GM18499 (cell line): ENCODE data around the gene SPINK9.
A peak's percentile ranks its signal among the peaks of the same experiment; 100 is the strongest.

Source experiments
- ATAC-seq: cut with Tn5 transposase; IDR thresholded peaks from one replicate; pipeline ENCODE4 v1.9.1; 2021; ENCODE audit warnings: moderate number of reproducible peaks; ENCODE audit not compliant: insufficient read depth, unreplicated experiment

The SPINK9 gene

GRCh38 chr5:148353634-148354033, 18.3 kb downstream of the SPINK9 start:
- ATAC-seq, result no peak

GRCh38 chr5:148364343-148364742, 29.0 kb downstream of the SPINK9 start:
- ATAC-seq, result no peak

- ATAC-seq, result no peak
These were observed 32.9 kb downstream of the SPINK9 start for GRCh38 chr5:148368299-148368698.

- ATAC-seq, result no peak
These were observed 36.9 kb downstream of the SPINK9 start for GRCh38 chr5:148372166-148372725.

DNA sequence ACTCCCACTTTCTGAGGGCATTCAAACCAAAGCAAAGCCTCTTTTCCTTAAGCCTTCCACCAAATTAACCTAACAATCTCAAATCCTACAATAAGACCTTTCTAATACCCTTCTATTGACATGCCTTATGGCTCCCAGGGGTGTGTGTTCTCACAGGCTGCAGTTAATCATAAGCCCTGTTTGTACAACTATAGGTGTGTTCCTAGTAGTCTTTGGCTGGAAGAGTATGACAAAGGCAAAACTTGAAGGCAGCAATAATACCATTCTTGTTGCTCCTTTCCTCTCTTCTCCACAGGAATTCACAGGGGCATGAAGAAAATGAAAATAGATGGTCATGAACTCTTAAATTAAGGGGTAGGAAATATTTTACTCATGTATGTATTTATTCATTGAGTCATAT, 37.5 kb downstream of the SPINK9 start:
- no peak for ATAC-seq

GRCh38 chr5:148374690-148375360, 39.5 kb downstream of the SPINK9 start:
- ATAC-seq, result peak; percentile 77

DNA sequence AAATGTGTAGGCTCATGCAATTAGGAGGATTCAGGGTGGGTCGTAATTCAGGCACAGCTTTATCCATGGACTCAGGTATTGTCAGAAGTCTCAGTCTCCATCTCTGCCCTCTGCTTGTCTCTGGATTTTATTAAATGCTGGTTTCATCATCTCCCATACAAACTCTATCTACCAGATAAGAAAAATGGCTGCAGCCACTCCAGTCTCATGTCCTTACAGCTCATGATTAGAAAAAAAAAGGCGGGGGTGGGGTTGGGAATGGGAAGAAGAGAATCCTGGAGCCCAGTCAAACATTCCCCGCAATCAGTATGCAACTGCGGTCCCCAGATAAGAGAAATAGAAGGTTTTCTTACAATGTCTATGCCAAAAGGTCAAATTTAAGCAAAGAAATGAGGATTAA, 40.8 kb downstream of the SPINK9 start:
- no peak for ATAC-seq

DNA sequence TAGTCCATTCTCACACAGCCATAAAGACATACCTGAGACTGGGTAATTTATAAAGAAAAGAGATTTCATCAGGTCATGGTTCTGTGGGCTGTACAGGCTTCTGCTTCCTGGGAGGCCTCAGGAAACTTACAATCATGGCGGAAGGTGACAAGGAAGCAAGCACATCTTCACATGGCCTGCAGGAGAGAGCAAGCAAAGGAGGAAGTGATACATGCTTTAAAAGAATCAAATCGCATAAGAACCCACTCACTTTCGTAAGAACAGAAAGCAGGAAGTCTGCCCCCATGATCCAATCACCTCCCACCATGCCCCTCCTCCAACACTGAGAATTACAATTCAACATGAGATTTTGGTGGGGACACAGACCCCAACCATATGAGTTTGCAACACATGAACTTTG, 43.3 kb downstream of the SPINK9 start:
- ATAC-seq, result no peak

DNA sequence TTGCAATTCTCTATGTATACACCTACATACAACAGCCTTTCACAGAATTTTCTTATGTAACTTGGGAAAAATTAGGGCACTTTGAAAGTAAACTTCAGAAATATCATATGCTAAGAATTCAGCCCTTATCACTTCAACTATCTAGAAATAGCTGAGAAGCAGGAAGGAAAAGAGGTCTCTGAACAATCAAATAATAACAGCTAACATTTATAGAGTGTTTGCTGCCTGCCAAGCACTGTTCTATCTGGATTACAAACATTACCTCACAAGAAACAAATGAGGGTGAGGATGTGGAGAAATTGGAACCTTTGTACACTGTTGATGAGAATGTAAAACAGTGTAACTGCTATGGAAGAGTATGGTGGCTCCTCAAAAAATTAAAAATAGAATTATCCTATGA, 44.0 kb downstream of the SPINK9 start:
- no peak for ATAC-seq

GRCh38 chr5:148381906-148382305, 46.5 kb downstream of the SPINK9 start:
- ATAC-seq, result no peak

DNA sequence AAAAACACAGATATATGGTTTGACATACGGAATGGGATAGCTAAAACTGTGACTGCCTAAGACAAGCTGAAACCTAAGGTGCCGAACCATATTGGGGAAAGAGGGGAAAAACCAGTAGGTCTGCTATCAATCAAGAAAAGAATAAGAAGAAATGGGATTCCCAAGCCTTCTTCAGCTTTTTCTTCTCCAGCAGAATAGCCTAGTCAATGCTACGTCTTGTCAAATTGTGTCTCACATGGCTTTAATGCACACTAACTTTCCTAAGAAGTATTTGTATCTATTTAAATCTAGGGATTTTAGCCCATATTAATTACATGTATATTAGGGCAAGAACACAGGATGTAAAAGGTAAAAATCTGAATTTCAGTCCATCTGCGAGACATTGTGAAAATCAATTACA, 47.6 kb downstream of the SPINK9 start:
- ATAC-seq, result no peak

DNA sequence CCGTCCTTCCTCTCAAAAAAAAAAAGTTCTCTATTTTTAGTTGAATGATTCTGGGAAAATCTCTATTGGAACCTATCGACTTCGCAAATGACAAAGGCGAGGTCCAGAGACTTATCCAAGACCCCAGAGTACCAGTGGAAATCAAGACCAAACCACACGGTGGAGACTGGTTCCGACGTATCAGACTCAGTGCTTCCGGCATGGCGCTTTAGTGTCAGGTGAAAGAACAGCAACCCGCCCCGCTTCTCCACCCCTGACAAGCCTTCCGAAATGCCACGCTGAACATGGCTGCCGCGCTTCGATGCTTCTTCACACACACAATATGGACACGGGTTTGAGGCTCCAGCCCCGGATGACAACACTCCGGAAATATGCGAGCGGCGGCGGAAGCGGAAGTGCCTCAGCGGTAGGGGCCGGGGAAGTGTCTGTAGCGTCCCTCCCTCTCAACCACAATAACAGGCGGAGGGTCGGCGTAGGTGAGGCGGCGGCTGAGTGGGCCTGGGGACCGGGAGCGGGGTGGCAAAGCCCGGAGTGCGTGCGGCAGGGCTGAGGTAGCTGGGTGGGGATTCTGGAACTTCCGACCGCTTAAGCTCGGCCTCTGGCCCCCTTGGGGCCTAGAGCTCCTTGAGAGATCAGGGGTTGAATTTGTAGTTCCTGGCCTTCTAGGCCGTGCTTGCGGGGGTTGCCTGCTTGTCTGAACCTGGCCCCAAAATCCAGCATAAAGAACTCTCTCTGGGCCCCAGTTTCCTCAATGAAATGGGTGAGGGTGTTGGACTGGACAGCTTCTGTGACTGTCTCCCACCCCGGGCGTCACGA, 48.4 kb downstream of the SPINK9 start, which contains the start of gene FBXO38:
Gene FBXO38, plus strand, starts transcription at position 395 of the 816 bp plus-strand sequence. CDS start 10,819 bp downstream, outside the sequence.
- peak; percentile 99 for ATAC-seq

DNA sequence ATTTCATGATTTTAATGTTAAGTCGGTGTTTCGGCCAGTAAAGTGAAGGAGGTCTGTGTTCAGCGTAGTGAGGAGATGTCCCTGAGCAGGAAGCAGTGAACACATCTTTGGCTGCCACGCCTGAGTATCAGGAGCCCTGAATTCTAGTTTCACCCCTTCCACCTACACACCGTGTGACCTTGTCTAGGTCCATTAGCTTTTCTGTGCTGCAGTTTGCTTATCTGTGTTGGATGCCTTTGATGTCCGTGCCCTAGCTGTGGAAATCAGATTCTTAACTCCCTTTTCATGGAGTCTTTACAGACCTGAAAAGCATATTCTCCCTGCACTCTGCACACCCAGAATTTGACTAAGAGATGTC, 49.0 kb downstream of the SPINK9 start:
- ATAC-seq, result peak; percentile 20

- ATAC-seq, result no peak
These were observed 49.7 kb downstream of the SPINK9 start for GRCh38 chr5:148385094-148385493.

- ATAC-seq, result no peak
These were observed 50.7 kb downstream of the SPINK9 start for GRCh38 chr5:148386041-148386440.

GRCh38 chr5:148387325-148387724, 52.0 kb downstream of the SPINK9 start:
- ATAC-seq, result no peak

DNA sequence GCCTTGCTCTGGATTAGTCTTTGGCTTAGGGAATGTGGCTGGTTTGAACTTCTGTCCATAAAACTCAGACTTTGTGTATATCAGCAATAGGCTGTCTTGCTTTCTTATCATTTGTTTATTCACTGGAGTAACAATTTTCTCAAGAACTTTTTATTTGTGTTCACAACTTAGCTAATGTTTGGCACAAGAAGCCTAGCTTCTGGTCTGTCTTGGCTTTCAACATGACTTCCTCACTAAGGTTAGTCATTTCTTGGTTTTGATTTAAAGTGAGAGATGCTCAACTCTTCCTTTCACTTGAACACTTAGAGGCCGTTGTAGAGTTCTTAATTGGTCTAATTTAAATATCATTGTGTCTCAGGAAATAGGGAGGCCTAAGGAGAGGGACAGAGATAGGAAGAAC, 53.3 kb downstream of the SPINK9 start:
- peak; percentile 30 for ATAC-seq
